AG04449 (cell line): ENCODE measurements around the gene SBK3.

Experiments
- CTCF ChIA-PET: fragments of 350-600 bp; formaldehyde crosslinking; extraction: SDS; loops from one replicate; lab custom pipeline; 2021; ENCODE audit warnings: antibody characterized with exemption; lab: Yijun Ruan, JAX
- POLR2A ChIA-PET: fragments of 400-600, 350-600 bp; formaldehyde crosslinking; extraction: SDS; loops from one replicate; lab custom pipeline; 2020; ENCODE audit warnings: antibody characterized with exemption, inconsistent platforms; lab: Yijun Ruan, JAX
- DNase-seq: peaks from one replicate; pipeline ENCODE4 v3.0.0-alpha.2; 2010; ENCODE audit warnings: low read depth, low spot score
- H3K4me3 ChIP-seq: 2 replicates; pipeline ENCODE4 v1.5.1; 2011; ENCODE audit warnings: low read depth, mild to moderate bottlenecking, control low read depth, low read length
- TF ChIP-seq, protein P1 (sequence below): IDR thresholded peaks from one replicate; pipeline ENCODE4 v1.5.1; 2011; ENCODE audit warnings: mild to moderate bottlenecking, moderate library complexity, low read length, control low read depth, inconsistent platforms; ENCODE audit not compliant: insufficient read depth; ENCODE audit errors: missing control alignments

Gene SBK3, protein sequence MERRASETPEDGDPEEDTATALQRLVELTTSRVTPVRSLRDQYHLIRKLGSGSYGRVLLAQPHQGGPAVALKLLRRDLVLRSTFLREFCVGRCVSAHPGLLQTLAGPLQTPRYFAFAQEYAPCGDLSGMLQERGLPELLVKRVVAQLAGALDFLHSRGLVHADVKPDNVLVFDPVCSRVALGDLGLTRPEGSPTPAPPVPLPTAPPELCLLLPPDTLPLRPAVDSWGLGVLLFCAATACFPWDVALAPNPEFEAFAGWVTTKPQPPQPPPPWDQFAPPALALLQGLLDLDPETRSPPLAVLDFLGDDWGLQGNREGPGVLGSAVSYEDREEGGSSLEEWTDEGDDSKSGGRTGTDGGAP

DNA sequence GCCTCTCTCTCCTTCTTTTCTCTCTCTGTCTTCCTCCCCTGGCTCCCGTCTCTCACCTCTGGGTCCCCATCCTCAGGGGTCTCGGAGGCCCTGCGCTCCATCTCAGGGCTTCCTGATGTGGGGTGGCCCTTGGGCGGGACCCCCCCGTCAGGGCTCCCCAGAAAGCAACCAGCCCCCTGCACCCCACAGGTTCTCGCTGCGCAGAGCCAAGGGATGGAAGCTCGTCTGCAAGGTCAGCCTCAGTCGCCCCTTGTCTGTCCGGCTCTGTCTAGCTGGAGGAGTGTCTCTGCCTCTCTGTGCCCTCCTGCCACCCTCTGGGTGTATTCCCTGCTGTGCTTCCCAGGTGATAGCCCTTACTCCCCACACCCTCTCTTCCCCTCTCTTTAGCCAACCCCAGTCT is at the start of gene SBK3:
Gene SBK3 (minus strand): TSS at position 101 of the 400 bp plus-strand sequence. CDS start 0 bp downstream, at position 101.
- no peak for DNase-seq
- H3K4me3 ChIP-seq = no peak within 1 kb of the TSS
- TF ChIP-seq, protein P1, sequence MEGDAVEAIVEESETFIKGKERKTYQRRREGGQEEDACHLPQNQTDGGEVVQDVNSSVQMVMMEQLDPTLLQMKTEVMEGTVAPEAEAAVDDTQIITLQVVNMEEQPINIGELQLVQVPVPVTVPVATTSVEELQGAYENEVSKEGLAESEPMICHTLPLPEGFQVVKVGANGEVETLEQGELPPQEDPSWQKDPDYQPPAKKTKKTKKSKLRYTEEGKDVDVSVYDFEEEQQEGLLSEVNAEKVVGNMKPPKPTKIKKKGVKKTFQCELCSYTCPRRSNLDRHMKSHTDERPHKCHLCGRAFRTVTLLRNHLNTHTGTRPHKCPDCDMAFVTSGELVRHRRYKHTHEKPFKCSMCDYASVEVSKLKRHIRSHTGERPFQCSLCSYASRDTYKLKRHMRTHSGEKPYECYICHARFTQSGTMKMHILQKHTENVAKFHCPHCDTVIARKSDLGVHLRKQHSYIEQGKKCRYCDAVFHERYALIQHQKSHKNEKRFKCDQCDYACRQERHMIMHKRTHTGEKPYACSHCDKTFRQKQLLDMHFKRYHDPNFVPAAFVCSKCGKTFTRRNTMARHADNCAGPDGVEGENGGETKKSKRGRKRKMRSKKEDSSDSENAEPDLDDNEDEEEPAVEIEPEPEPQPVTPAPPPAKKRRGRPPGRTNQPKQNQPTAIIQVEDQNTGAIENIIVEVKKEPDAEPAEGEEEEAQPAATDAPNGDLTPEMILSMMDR = no peak
- ChIA-PET POLR2A (no interaction called here), CTCF (no interaction called here)

DNA sequence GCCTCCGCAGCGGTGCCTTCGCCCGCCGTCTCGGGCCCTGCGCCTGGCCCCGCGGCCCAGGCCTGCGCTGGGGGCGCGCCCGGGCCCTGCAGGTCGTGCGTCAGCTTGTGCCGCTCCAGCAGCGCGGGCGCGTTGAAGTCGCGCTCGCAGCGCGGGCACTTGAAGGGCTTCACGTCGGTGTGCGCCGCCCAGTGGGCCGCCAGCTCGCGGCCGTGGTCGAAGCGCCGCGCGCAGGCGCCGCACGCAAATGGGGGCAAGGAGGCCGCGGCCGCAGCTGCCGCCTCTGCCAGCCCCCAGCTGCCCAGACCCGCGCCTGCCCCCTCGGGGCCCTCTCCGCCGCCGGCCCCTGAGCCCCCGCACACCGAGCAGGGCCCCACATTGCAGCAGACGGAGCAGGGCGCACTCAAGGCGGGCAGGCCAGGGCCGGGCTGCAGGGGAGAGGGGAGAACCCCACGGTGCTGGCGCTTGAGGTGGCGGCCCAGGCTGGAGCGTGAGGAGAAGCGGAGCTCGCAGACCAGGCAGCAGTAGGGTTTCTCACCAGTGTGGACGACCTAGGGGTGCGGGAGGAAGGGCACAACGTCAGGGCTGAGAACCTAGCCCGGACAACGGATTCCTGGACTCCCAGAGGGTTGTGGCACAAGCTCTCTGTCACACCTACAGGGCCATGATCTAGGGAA is 47.9 kb upstream of the SBK3 start:
- TF ChIP-seq, protein P1 = no peak
- CTCF ChIA-PET = interaction anchor here (0.7 to 1.0 kb wide), 2 partner anchors 13 to 125 kb away, joined by 3 read pairs; partner anchors contain the start of gene ZNF865
- no peak for DNase-seq
- no peak overlapping the region for H3K4me3 ChIP-seq
- POLR2A ChIA-PET = no interaction called here

DNA sequence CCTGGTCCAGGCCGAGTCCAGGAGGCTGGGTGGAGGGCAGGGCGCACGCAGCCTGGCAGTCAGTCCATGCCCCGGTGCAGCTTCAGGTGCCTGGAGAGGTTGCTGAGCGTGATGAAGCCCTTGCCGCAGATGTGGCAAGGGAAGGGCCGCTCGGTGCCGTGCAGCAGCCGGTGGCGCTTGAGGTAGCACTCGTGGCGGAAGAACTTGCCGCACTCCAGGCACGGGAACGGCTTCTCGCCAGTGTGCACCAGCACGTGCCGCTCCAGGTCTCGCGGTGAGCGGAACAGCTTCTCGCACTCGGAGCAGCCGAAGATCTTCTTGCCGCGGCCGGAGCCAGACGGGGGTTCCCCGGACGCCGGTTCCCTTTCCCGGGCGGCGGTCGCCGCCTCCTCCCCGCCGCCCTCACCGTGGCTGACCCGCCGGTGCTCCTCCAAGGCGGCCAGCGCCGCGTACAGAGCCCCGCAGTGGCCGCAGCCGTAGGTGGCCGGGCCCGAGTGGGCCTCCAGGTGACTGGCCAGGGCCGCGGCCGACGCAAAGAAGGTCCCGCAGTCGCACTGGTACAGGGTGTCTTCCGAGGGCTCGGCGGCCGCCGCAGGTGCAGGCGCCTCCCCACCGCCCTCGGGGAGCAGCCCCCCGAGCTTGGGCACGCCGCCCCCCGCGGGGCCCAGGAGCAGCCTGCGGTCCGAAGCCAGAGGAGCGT is 47.2 kb upstream of the SBK3 start:
- ChIA-PET CTCF (interaction anchor here (1.0 kb wide), 1 partner anchor 13 kb away, joined by 3 read pairs; the partner anchor contains the start of gene ZNF865), POLR2A (no interaction called here)
- TF ChIP-seq, protein P1 = no peak
- H3K4me3 ChIP-seq = no peak overlapping the region
- no peak for DNase-seq

DNA sequence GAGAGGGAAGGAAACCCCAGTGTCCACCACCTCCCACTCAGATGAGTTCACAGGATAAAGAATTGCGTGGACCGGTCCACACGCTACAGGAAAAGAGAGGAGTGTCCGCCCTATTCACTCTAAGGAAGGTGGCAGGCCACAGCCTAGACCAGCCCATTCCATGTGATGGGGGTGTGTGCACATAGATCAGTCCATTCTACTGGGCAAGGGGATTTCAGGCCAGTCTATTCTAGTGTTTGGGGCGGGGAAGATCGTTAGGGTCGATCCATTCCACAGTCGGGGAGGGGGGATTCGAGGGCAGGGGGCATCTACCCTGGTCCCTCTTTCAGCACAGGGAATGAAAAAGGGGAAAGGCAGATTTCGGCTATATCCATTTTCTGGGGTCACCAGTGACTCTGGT is 46.2 kb upstream of the SBK3 start:
- TF ChIP-seq, protein P1 = no peak
- DNase-seq = no peak
- ChIA-PET CTCF (no interaction called here), POLR2A (no interaction called here)
- H3K4me3 ChIP-seq = no peak overlapping the region

DNA sequence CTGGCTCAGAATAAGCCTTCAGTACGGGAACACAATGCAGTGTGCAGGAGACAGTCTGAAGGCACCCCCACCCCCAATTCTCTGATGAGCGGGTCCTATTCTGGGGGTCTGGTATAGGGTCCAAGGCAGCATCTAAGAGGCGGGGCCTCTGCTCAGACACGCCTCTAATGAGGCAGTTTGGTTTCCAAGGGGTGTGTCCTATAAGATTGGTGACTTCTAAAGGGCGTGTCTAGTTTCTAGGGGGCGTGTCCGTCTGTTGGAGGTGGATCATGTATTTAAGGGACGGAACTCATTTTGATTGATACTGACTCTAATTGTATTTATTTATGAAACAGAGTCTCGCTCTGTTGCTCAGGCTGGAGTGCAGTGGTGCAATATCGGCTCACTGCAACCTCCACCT is 45.3 kb upstream of the SBK3 start:
- no peak for DNase-seq
- H3K4me3 ChIP-seq = no peak overlapping the region
- ChIA-PET CTCF (interaction anchor here (2.3 kb wide), 1 partner anchor 16 kb away, joined by 6 read pairs; no protein-coding TSS in a partner anchor), POLR2A (no interaction called here)
- TF ChIP-seq, protein P1 = no peak
